ENCODE data around the gene SERHL2. TPM values are rescaled to one million over a fixed set of nuclear protein-coding genes. Genes with fewer than 3 reads are reported as not detected.
A peak's percentile ranks its signal among the peaks of the same experiment; 100 is the strongest.
"Not testable (repeated sequence)": the region's sequence is repeated elsewhere in the genome, so short reads cannot be mapped to it uniquely, and the experiment has no call there.

Gene SERHL2
- total RNA-seq, 3 donors from 2014 or later: 0.52 to 2.5 (median 0.89) TPM

DNA sequence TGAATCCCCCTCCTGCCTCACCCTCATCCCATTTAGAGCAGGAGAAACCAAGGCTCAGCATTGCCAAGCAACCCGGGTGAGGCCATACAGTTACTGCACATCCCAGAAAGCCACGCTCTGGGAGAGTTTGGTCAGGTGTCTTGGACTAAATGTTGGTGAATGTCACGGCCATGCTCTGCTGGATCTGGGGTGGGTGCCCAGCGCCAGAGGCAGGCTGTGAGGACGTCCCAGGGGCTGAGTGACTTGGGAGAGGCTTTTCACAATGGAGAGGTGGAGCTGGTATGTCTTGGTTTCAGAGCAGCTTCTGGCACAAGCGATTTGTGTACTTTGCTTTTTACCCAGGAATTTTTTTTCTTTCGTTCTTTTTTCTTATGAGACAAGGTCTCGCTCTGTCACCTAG lies 6.6 kb downstream of the SERHL2 start:
- DNase-seq: peak in 1 of 3 donors; percentile 17
- no peaks in the 10 kb centered on the region for H3K36me3 ChIP-seq (ENCODE audit: low read depth)
- no peak for ATAC-seq
- no peaks in the 10 kb centered on the region for H3K4me1 ChIP-seq (ENCODE audit: low read depth)
- H3K9me3 ChIP-seq: no peaks in the 10 kb centered on the region
- H3K4me3 ChIP-seq: no peak overlapping the region
- TF ChIP-seq CTCF (IDR thresholded peaks at IDR 0.05): no peak
- intact Hi-C loops (cut with DNase I, micrococcal nuclease): no loop called here

GRCh38 chr22:42560781-42561180 lies 7.0 kb downstream of the SERHL2 start:
- H3K4me3 ChIP-seq: no peak overlapping the region
- peak; percentile 22 for TF ChIP-seq CTCF (IDR thresholded peaks at IDR 0.05)
- H3K4me1 ChIP-seq (ENCODE audit: low read depth): no peaks in the 10 kb centered on the region
- ATAC-seq (peak; percentile 14), DNase-seq (peak in 1 of 3 donors; percentile 25)
- H3K36me3 ChIP-seq (ENCODE audit: low read depth): no peaks in the 10 kb centered on the region
- no peaks in the 10 kb centered on the region for H3K9me3 ChIP-seq
- intact Hi-C loops (cut with DNase I, micrococcal nuclease): no loop called here

- intact Hi-C loops (cut with DNase I, micrococcal nuclease): no loop called here
- Histone ChIP-seq H3K36me3 (ENCODE audit: low read depth) (no peaks in the 10 kb centered on the region), H3K4me3 (no peak overlapping the region), H3K4me1 (ENCODE audit: low read depth) (no peaks in the 10 kb centered on the region), H3K9me3 (no peaks in the 10 kb centered on the region)
- no peak for TF ChIP-seq CTCF (IDR thresholded peaks at IDR 0.05)
- ATAC-seq (no peak), DNase-seq (no peak)
Measured at GRCh38 chr22:42561856-42562255, 8.1 kb downstream of the SERHL2 start.

DNA sequence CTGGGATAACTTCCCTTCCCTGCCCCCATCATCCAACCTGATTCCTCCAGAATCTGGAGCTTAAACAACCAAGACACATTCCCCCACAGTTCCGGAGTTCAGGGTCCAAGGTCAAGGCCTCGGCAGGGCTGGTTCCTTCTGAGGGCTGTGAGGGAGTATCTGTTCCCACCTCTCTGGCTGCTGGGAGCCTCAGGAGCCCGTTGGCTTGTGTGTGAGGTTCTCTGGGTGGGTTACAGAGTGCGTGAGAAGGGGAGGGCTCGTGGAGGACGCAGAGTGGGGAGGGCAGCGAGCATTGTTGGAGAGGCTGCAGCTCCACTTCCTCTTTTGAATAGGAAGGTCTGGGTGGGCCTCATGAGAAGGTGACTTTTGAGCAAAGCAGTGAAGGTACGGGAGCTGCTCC lies 8.5 kb downstream of the SERHL2 start:
- Histone ChIP-seq H3K4me1 (ENCODE audit: low read depth) (no peaks in the 10 kb centered on the region), H3K36me3 (ENCODE audit: low read depth) (no peaks in the 10 kb centered on the region), H3K4me3 (no peak overlapping the region), H3K9me3 (no peaks in the 10 kb centered on the region)
- peak in 1 of 3 donors; percentile 29 for DNase-seq
- intact Hi-C loops (cut with DNase I, micrococcal nuclease): no loop called here
- ATAC-seq: peak; percentile 28
- TF ChIP-seq CTCF (IDR thresholded peaks at IDR 0.05): no peak

DNA sequence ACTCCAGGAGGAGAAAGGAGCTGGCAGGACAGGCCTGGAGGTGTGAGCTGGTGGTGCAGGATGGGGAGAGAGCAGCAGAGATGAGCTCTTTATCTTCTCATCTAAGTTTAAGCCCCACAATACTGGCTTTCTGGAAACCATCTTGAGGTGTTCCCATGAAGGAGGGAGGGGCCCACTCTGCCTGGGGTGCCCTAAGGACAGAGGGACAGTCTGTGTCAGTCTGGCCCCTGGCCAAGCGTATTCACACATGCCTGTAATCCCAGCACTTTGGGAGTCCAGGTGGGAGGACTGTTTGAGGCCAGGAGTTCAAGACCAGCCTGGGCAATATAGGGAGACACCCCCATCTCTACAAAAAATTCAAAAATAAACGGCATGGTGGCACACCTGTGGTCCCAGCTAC lies 8.9 kb downstream of the SERHL2 start:
- no peak for TF ChIP-seq CTCF (IDR thresholded peaks at IDR 0.05)
- no peaks in the 10 kb centered on the region for H3K9me3 ChIP-seq
- DNase-seq: peak in 1 of 3 donors; percentile 35
- H3K4me3 ChIP-seq: no peak overlapping the region
- intact Hi-C loops (cut with DNase I, micrococcal nuclease): no loop called here
- no peaks in the 10 kb centered on the region for H3K36me3 ChIP-seq (ENCODE audit: low read depth)
- no peak for ATAC-seq
- no peaks in the 10 kb centered on the region for H3K4me1 ChIP-seq (ENCODE audit: low read depth)

DNA sequence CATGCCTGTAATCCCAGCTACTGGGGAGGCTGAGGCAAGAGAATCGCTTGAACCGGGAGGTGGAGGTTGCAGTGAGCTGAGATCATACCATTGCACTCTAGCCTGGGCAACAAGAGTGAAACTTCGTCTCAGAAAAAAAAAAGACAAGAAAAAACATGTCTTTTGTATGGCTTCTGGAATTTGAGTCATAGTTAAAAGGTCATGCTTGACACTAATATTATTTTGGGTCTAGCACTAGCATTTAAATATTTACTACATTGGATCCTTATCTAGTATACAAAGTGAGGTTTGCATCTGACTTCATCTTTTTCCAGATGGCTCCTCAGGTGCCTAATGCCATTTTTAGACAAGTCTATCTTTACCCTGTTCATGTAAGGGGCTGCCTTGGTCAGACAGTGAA lies 10.2 kb downstream of the SERHL2 start:
- H3K4me3 ChIP-seq; H3K9me3 ChIP-seq; DNase-seq; ATAC-seq; H3K4me1 ChIP-seq (ENCODE audit: low read depth); intact Hi-C loops (cut with DNase I, micrococcal nuclease); H3K36me3 ChIP-seq (ENCODE audit: low read depth): not testable (repeated sequence)
